Prostate gland (tissue), 2 donors: ENCODE data around the gene SUZ12. TPM values are rescaled to one million over a fixed set of nuclear protein-coding genes. Genes with fewer than 3 reads are reported as not detected.
"Not testable (repeated sequence)": the region's sequence is repeated elsewhere in the genome, so short reads cannot be mapped to it uniquely, and the experiment has no call there.

ENCODE experiments used
- DNase-seq: peaks from one replicate; pipeline ENCODE4 v3.0.0-alpha.2; 2019; ENCODE audit warnings: low spot score
- H3K27ac ChIP-seq, 2 donors: fragments of 200-600 bp; sonication (generic); 2 replicates each; pipeline ENCODE4 v1.5.1; 2017 to 2019
- H3K27me3 ChIP-seq: fragments of 200-600 bp; sonication (generic); replicated peaks from 2 replicates; pipeline ENCODE4 v1.5.1; 2019; ENCODE audit not compliant: insufficient read depth
- H3K36me3 ChIP-seq, 2 donors: fragments of 200-600 bp; sonication (generic); 1 replicate in 1 of 2; 2 replicates in 1 of 2; pipeline versions ENCODE4 v1.5.1 to v1.8.1; 2017 to 2019
- H3K4me1 ChIP-seq: fragments of 200-600 bp; sonication (generic); replicated peaks from 2 replicates; pipeline ENCODE4 v1.5.1; 2019
- H3K4me3 ChIP-seq, 2 donors: fragments of 200-600 bp; sonication (generic); 2 replicates each; pipeline ENCODE4 v1.5.1; 2017 to 2019
- H3K9me3 ChIP-seq: fragments of 200-600 bp; sonication (generic); 2 replicates; pipeline ENCODE4 v1.5.1; 2017
- CTCF ChIP-seq, 4 experiments: fragments of 200-600 bp in 2 of 4; fragments of 450-650 bp in 2 of 4; sonication (generic) in 2 of 4; IDR thresholded peaks; 1 replicate in 3 of 4; 2 replicates in 1 of 4; pipeline ENCODE4 v1.5.1; 2016 to 2019; ENCODE audit warnings: antibody characterized with exemption in 4 of 4, mild to moderate bottlenecking in 2 of 4, moderate library complexity in 2 of 4
- POLR2A ChIP-seq: fragments of 450-650 bp; IDR thresholded peaks from one replicate; pipeline ENCODE4 v1.6.1; 2016; ENCODE audit warnings: antibody characterized with exemption, mild to moderate bottlenecking
- POLR2AphosphoS5 ChIP-seq: sonication (generic); formaldehyde crosslinking; IDR thresholded peaks from one replicate; pipeline ENCODE4 v1.6.1; 2017; ENCODE audit warnings: antibody characterized with exemption
- WGBS: methylation state at CpG from one replicate; pipeline ENCODE4 v1.1.5; 2018; 5-methylcytosine and 5-hydroxymethylcytosine counted together
- intact Hi-C: fragments of 100-400 bp; cut with DNase I; formaldehyde crosslinking; loops from one replicate; pipeline ENCODE4 v1.14.2; 2022
- total RNA-seq, 2 donors: library from RNA; depleted of rRNA; stranded (reverse); fragments of >200 nt; gene quantifications; one replicate each; pipeline ENCODE4 v1.1.0, GENCODE V29; 2016

SUZ12 gene
- total RNA-seq, result 10 to 100 TPM; 16.5 to 25.2 TPM

- H3K9me3 ChIP-seq, H3K27me3 ChIP-seq, H3K4me1 ChIP-seq, H3K36me3 ChIP-seq, intact Hi-C loops: not testable (repeated sequence)
- H3K4me3 ChIP-seq, result peak within 1 kb of the TSS; percentile 79 to 86
- peak within 1 kb of the TSS; percentile 86 to 90 for H3K27ac ChIP-seq
- WGBS, result under 1% methylated on average over 78 of the region's 93 CpGs
- peak; percentile 45 for TF ChIP-seq POLR2A
- peak; percentile 76 for DNase-seq
Observed at GRCh38 chr17:31936615-31937609, at the start of gene SUZ12. TSS of gene SUZ12 (plus strand) at chr17:31937007. CDS start at chr17:31937247, 240 bp downstream.

- H3K4me3 ChIP-seq, result no peak overlapping the region
- no peaks in the 10 kb centered on the region for H3K27me3 ChIP-seq
- no peak for DNase-seq
- no peaks in the 10 kb centered on the region for H3K9me3 ChIP-seq
- peaks cover 3 to 9% of the 10 kb centered on the region in 2 donors for H3K36me3 ChIP-seq
- H3K4me1 ChIP-seq, result no peaks in the 10 kb centered on the region
- WGBS, result 84% methylated on average over 4 of the region's 4 CpGs
- TF ChIP-seq POLR2A, result no peak
- TF ChIP-seq CTCF (IDR thresholded peaks at IDR 0.05), result no peak
- TF ChIP-seq POLR2AphosphoS5, result no peak
- no peak overlapping the region for H3K27ac ChIP-seq
- intact Hi-C loops, result no loop called here
Observed at GRCh38 chr17:31888124-31888523, 48.7 kb upstream of the SUZ12 start.

GRCh38 chr17:31900877-31901276 is 35.9 kb upstream of the SUZ12 start:
- H3K27ac ChIP-seq, result peak overlapping the region; percentile 67 to 72
- no peak for TF ChIP-seq POLR2AphosphoS5
- no peak for TF ChIP-seq POLR2A
- TF ChIP-seq CTCF (IDR thresholded peaks at IDR 0.05), result no peak
- intact Hi-C loops, result loop anchor here (2.0 kb wide), 1 partner anchor 464 kb away; no protein-coding TSS in a partner anchor
- DNase-seq, result no peak
- H3K27me3 ChIP-seq, result no peaks in the 10 kb centered on the region
- H3K36me3 ChIP-seq, result no peaks in the 10 kb centered on the region
- no peaks in the 10 kb centered on the region for H3K4me1 ChIP-seq
- H3K4me3 ChIP-seq, result peak overlapping the region; percentile 47 to 69
- 3% methylated on average over 5 of the region's 5 CpGs for WGBS
- H3K9me3 ChIP-seq, result no peaks in the 10 kb centered on the region

- no peaks in the 10 kb centered on the region for H3K36me3 ChIP-seq
- intact Hi-C loops, result no loop called here
- no peak for DNase-seq
- no peak overlapping the region for H3K4me3 ChIP-seq
- WGBS, result 74% methylated on average over 2 of the region's 2 CpGs
- no peak overlapping the region for H3K27ac ChIP-seq
- H3K9me3 ChIP-seq, result no peaks in the 10 kb centered on the region
- no peaks in the 10 kb centered on the region for H3K27me3 ChIP-seq
- TF ChIP-seq POLR2AphosphoS5 (no peak), CTCF (IDR thresholded peaks at IDR 0.05) (no peak), POLR2A (no peak)
- no peaks in the 10 kb centered on the region for H3K4me1 ChIP-seq
Observed at GRCh38 chr17:31902693-31903092, 34.1 kb upstream of the SUZ12 start.

GRCh38 chr17:31903401-31903800 is 33.4 kb upstream of the SUZ12 start:
- DNase-seq, result no peak
- intact Hi-C loops, result no loop called here
- Histone ChIP-seq H3K4me3 (no peak overlapping the region), H3K9me3 (no peaks in the 10 kb centered on the region), H3K27me3 (no peaks in the 10 kb centered on the region), H3K4me1 (no peaks in the 10 kb centered on the region), H3K27ac (no peak overlapping the region), H3K36me3 (no peaks in the 10 kb centered on the region)
- 92% methylated on average over 16 of the region's 16 CpGs for WGBS
- TF ChIP-seq POLR2AphosphoS5, result no peak
- TF ChIP-seq POLR2A, result no peak
- TF ChIP-seq CTCF (IDR thresholded peaks at IDR 0.05), result no peak
